ENCODE data around the gene APOBEC2. TPM values are rescaled to one million over a fixed set of nuclear protein-coding genes. Genes with fewer than 3 reads are reported as not detected.

APOBEC2 gene
- total and polyA plus RNA-seq, 2 of the 13 experiments (the other 11 are each of a cell fraction or from before 2014, with no cell fraction given): 0.09 TPM; not detected in 1

DNA sequence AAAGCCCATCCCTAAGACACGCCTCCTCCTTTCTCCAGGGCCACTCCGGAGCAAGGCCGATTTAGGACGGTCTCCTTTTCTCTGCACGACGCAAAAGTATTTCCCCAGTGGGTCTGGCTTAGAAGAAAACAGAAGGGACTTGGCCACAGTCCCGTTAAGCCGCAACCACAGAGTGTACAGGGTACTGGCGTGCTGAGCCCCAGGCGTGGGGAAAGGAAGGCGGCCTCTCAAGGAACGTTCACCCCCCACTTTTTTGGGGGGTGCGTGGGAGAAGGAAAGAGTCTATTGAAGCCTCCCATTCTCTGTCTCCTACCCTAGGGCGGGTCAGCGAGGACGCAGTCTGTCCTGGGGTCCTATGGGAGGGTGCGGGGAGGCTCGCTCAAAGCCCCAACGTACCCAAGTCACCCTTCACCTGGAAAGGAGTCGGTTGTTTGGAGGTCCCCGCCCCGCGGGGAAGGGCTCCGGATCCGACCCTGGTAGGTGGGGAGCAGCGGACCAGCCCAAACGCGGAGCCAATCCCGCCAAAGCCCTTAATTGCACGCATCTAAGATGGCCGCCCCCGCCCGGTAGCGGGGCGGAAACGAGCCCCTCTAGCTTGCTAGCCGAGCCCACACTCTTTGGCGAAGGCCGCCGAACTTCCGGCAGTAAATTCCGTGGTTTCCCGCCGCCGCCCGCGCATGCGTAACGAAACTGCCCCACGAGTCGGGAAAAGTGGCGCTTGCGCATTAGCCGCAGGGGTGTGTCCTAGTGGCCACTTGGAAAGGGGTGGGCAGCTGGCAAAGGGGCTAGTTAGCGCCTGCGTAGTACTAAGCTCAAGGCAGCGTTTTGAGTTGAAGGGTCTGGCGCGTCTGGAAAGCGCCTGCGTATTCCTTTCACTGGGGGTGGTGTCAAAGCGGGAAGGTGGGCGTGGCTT, 19.2 kb downstream of the APOBEC2 start, which contains the start of gene OARD1 (continued):
- TF ChIP-seq, protein P1, sequence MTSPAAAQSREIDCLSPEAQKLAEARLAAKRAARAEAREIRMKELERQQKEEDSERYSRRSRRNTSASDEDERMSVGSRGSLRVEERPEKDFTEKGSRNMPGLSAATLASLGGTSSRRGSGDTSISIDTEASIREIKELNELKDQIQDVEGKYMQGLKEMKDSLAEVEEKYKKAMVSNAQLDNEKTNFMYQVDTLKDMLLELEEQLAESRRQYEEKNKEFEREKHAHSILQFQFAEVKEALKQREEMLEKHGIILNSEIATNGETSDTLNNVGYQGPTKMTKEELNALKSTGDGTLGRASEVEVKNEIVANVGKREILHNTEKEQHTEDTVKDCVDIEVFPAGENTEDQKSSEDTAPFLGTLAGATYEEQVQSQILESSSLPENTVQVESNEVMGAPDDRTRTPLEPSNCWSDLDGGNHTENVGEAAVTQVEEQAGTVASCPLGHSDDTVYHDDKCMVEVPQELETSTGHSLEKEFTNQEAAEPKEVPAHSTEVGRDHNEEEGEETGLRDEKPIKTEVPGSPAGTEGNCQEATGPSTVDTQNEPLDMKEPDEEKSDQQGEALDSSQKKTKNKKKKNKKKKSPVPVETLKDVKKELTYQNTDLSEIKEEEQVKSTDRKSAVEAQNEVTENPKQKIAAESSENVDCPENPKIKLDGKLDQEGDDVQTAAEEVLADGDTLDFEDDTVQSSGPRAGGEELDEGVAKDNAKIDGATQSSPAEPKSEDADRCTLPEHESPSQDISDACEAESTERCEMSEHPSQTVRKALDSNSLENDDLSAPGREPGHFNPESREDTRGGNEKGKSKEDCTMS (CRISPR knock-in tag; conservative IDR thresholded peaks at IDR 0.05): no peak
- TF ChIP-seq SIN3A (IDR thresholded peaks at IDR 0.05; ENCODE audit: borderline replicate concordance, low read depth, low read length) (peak; percentile 85; the same call in 1 of the 2 replicates), ZNF773 (CRISPR knock-in tag; IDR thresholded peaks at IDR 0.05; ENCODE audit: borderline replicate concordance) (no peak; the same call in 1 of the 2 replicates), MLLT10 (CRISPR knock-in tag; IDR thresholded peaks at IDR 0.05) (peak; percentile 27; the same call in 1 of the 2 replicates), ZNF432 (CRISPR knock-in tag; IDR thresholded peaks at IDR 0.05; ENCODE audit: borderline replicate concordance) (no peak), FOXJ3 (CRISPR knock-in tag; IDR thresholded peaks at IDR 0.05; ENCODE audit: borderline replicate concordance) (no peak), JUND (CRISPR knock-in tag; IDR thresholded peaks at IDR 0.05) (peak; percentile 57), MXI1 (IDR thresholded peaks at IDR 0.05; ENCODE audit: borderline replicate concordance, low read depth, low read length) (peak; percentile 67; the same call in 1 of the 3 replicates), ZNF776 (CRISPR knock-in tag; IDR thresholded peaks at IDR 0.05) (no peak; the same call in 1 of the 2 replicates), ZNF296 (CRISPR knock-in tag; conservative IDR thresholded peaks at IDR 0.05) (no peak), CAMTA2 (CRISPR knock-in tag; IDR thresholded peaks at IDR 0.05; ENCODE audit: borderline replicate concordance) (peak; percentile 93; the same call in 1 of the 2 replicates), HCFC1 (IDR thresholded peaks at IDR 0.05; ENCODE audit: low read depth, low read length) (peak; percentile 68), EEA1 (CRISPR knock-in tag; IDR thresholded peaks at IDR 0.05; ENCODE audit: borderline replicate concordance) (peak; percentile 96; the same call in 1 of the 2 replicates), SSRP1 (CRISPR knock-in tag; IDR thresholded peaks at IDR 0.05) (no peak), ZHX2 (IDR thresholded peaks at IDR 0.05; ENCODE audit: low read depth) (peak; percentile 84), ZHX2 (CRISPR knock-in tag; IDR thresholded peaks at IDR 0.05; ENCODE audit: borderline replicate concordance) (0 out of 2 replicates have a peak, but pooled peaks have one; percentile 34), ZKSCAN5 (CRISPR knock-in tag; IDR thresholded peaks at IDR 0.05) (no peak), TAF1 (CRISPR knock-in tag; IDR thresholded peaks at IDR 0.05) (peak; percentile 78), ZNF207 (IDR thresholded peaks at IDR 0.05; ENCODE audit: borderline replicate concordance) (no peak), ZNF788 (CRISPR knock-in tag; IDR thresholded peaks at IDR 0.05; ENCODE audit: borderline replicate concordance) (peak; percentile 81; the same call in 1 of the 2 replicates)
